NCI-H345 (cell line): ENCODE results near the gene RTN4RL2.
"Not testable (repeated sequence)": the region's sequence is repeated elsewhere in the genome, so short reads cannot be mapped to it uniquely, and the experiment has no call there.

Source experiments
- DNase-seq: peaks from one replicate; lab custom pipeline; 2025; lab: John Stamatoyannopoulos, UW

RTN4RL2 gene

GRCh38 chr11:57432714-57433163, 27.6 kb upstream of the RTN4RL2 start:
- no peak for DNase-seq

DNA sequence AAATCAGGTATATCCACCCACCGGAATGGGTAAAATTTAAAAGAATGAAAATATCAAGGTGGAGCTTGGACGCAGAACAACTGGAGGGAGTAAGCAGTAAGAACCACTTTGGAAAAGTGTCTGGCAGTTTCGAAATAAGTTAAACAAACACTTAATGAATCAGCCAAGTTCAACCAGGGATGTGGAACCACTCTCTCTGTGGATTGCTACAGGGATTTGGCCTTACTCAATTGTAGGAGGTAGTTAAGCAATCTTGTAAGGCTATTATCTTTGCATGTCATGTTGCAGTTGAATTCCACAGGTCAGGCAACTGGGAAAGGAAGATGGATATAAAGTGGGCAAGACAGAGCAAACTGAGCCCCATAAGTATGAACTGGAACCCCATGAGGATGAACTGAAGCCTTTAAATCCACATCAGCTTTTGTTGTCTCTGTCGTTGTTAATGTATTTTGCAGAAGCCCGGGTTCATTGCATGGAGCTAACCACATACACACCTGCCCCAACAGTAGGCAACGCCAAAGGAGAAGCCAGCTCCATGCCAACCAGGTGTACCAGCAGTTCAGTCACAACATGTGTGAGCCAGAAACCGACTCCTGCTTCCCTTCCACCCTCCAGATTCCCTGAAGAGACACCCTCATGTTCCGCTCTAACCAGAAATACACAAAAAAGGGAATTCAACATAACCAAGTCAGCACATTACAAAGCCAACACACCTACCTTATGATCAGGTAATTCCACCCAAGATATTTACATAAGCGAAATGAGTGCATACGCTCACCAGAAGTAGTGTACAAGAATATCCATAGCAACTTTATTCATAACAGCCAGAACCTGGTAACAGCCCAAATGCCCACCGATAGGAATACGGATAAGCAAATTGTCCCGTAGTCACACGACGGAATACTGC, 25.4 kb upstream of the RTN4RL2 start:
- DNase-seq: no peak

- no peak for DNase-seq
These were observed 24.3 kb upstream of the RTN4RL2 start for GRCh38 chr11:57436031-57436430.

DNA sequence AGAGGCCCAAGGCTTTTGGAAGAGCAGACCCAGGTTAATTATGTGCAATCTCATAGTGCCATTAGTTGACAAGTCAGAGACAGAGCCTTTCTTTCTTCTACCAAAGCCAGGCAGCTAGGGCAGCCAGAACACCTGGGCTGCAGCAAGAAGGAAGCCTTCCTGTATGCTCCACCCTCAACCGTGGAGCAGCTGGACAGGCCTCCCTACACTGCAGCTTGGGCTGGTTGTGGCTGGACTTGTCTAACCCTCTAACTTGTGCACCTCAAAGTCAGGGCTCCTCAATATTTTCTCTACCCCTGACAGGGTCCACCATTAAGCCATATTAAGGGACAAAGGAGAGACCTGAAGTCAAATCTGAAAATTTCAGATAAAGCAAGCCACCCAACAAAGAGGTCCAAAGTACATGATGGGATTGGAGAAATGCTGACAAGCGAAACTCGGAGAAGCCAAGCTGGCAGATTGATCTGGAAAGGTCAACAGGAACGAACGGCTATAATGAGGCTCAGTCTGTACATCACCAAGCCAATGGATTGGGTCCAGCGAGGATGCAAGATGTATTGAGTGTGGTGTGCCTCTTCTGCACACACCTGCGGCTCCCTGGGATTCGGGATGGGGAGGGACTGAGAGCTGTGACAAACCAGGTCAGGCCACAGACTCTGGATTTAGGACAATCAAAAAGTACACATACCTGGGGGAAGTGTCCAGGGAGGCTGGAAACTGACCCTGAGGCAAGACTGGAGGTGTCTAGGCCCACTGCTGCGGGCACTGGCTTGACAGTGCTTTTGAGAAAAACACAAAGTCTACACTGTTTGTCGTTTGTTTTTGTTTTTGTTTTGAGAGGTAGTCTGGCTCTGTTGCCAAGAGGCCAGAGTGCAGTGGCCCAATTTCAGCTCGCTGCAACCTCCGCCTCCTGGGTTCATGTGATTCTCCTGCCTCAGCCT, 21.7 kb upstream of the RTN4RL2 start:
- DNase-seq: no peak

DNA sequence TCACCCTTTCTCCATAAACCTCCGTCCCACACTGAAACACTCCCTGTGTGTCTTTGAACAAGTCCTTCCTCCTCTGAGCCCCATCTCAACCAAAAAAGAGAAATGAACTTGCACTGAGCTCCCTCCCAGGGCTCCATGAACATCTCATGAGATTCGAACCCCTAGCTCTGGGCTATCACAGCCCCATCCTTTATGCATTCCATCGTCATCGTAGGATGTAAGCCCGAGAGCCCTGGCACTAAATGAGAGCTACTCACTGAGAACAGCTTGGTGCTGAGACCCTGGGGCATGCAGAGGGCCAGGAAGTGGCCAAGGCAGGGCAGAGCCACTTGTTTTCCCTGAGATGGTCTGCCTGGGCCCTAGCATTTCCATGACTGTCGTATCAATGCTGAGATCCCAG, 20.5 kb upstream of the RTN4RL2 start:
- no peak for DNase-seq

- no peak for DNase-seq
These were observed 19.4 kb upstream of the RTN4RL2 start for GRCh38 chr11:57440744-57441414.

- no peak for DNase-seq
These were observed 15.8 kb upstream of the RTN4RL2 start for GRCh38 chr11:57444362-57445121.

DNA sequence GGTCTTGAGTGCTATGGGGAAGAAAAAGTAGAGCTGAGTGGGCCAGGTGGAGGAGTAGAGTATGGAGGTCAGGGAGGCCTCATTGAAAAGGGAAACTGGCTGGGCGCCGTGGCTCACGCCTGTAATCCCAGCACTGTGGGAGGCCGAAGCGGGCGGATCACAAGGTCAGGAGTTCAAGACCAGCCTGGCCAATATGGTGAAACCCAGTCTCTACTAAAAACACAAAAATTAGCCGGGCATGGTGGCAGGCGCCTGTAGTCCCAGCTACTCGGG, 15.3 kb upstream of the RTN4RL2 start:
- not testable (repeated sequence) for DNase-seq

GRCh38 chr11:57446055-57446454, 14.3 kb upstream of the RTN4RL2 start:
- no peak for DNase-seq

GRCh38 chr11:57453543-57454177, 6.7 kb upstream of the RTN4RL2 start:
- no peak for DNase-seq

DNA sequence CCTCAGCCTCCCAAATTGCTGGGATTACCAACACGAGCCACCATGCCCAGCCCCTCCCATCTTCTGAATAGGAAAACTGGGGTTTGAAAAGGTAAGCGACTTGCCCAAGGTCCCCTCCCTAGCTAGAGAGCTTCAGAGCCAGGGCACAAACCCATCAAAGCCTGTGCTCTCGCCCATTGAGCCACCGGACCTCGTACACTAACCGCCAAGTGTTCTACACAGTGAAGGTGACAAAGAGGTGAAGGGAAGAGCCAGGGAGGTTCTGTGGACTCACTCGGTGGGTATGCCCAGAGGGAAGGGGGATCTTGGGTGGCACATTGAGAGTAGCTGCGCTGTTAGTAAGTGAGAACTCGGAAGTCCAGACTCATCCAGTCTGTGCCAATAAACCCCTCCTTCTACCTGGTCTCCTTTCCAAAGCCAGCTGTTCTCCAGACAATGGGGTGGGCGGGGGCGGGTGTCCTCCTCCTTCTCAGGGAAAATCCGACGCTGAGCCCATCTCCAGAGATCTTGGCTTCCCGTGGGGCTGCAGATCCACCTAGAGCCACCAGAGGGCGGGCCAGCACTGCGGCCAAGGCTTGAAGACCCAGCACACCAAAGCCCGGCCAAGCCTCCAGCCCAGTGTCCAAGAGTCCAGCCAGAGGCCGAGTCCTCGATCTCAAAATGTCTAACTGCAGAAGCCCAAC, 3.2 kb upstream of the RTN4RL2 start:
- peak; percentile 76 for DNase-seq

DNA sequence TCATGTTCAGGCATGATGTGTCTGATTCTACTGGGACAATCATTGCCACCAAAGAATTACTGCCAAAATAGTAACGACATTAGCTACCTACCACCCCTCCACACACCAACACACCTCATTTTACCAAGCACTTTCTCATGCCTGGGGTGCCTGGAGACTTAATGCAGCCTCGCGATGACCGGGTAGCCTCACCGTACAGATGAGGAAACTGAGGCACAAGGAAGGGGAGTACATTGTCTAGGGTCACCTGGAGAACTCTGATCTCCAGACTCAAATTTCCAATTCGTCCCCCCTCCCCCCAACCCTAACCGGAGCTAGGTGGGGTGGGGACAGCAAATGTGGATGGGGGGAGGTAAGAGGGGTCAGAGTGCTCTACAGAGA, 2.7 kb upstream of the RTN4RL2 start:
- no peak for DNase-seq

DNA sequence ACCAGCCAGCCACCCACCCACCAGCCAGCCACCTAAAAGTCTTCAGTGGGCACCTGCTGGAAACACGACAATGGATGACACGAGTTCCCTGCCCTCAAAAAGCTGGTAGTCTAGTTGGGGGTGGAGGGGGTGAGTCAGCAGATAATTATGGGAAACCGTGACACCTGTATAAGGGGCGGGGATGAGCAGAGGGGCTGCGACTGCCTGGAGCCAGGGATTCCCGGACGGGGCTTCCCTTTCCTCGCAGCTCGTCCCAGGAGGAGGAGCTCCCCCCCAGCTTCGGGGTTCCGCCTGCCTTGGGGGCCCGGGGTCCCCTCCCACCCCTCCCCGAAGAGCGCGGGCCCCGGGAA, 2.3 kb upstream of the RTN4RL2 start:
- peak; percentile 28 for DNase-seq

- peak; percentile 48 for DNase-seq
These were observed 1.7 kb upstream of the RTN4RL2 start for GRCh38 chr11:57458410-57459163.

GRCh38 chr11:57459164-57460021, 935 bp upstream of the RTN4RL2 start:
- no peak for DNase-seq

DNA sequence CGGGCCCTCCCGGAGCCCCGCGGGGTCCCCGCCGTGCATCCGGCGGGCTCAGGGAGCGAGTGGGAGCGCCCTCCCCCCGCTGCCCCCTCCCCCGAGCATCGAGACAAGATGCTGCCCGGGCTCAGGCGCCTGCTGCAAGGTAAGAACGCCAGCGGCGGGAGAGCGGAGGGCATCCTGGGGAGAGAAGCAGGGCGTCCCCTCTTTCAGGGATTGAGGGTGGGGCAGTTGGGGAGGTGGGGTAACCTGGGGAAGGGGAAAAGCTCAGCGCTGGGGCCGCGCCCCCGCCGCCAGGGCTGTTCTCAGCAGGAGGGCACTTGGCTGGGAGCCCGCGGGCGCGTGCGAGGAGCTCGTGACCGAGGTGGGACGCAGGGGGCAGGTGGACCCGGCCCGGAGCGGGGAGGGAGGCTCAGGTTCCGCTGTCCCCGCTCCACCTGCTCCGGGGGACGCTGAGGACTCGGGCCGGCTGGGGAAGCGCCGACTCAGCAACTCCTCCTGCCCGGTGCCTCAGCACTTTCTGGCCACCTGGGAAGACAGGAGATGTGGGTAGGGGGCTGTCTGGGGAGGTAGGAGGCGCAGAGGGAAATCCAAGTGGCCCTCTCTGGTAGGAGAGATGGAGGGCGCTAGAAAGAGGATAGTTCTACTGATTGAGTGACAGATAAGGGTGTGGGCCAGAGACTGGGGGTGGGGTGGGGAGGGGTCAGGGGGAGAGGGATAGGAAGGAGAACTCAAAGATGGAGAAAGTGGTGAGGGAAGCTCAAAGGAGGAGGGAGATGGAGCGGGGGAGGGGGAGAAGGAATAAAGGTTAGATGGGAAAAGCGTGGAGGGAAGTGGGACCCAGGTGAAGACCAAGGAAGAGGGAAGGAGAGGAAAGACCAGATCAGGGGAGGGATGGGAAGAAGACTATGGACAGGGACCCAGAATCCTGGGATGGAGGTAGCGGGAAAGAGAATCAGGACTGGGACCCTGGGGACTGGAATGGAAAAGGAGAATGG, 726 bp downstream of the RTN4RL2 start:
- peak; percentile 38 for DNase-seq

GRCh38 chr11:57461841-57462489, 1.6 kb downstream of the RTN4RL2 start:
- no peak for DNase-seq
